K562 (cell line): ENCODE results near the gene C6orf15. TPM values are rescaled to one million over a fixed set of nuclear protein-coding genes. Genes with fewer than 3 reads are reported as not detected.

Experiments used
- BACH1 ChIP-seq: fragments of 200-800 bp; sonication (Bioruptor generic); IDR thresholded peaks from 2 replicates; pipeline ENCODE4 v1.6.1; 2016; ENCODE audit warnings: missing genetic modification characterization, missing compliant biosample characterization
- CREB1 ChIP-seq, 2 experiments: sonication (generic) in 1 of 2; formaldehyde crosslinking in 1 of 2; IDR thresholded peaks; 2 replicates each; pipeline versions ENCODE4 v1.6.1 to v1.8.0; 2012 to 2022; ENCODE audit warnings: inconsistent platforms in 1 of 2, mild to moderate bottlenecking in 1 of 2, missing genetic modification reagents in 1 of 2, moderate library complexity in 1 of 2
- DDX20 ChIP-seq: fragments of 450-650 bp; IDR thresholded peaks from 2 replicates; pipeline ENCODE4 v1.6.1; 2016; ENCODE audit warnings: missing genetic modification characterization, low read depth, mild to moderate bottlenecking, missing compliant biosample characterization, moderate library complexity
- IFI16 ChIP-seq: fragments of 250-450 bp; sonication (Bioruptor Pico); IDR thresholded peaks from 2 replicates; pipeline ENCODE4 v2.1.2; 2022; ENCODE audit warnings: mild to moderate bottlenecking, inconsistent platforms
- KDM2B ChIP-seq: fragments of 250-450 bp; sonication (Bioruptor Pico); IDR thresholded peaks from 2 replicates; pipeline ENCODE4 v1.8.0; 2021; ENCODE audit warnings: mild to moderate bottlenecking, moderate library complexity
- MXD1 ChIP-seq: fragments of 250-450 bp; sonication (Bioruptor Pico); IDR thresholded peaks from 2 replicates; pipeline ENCODE4 v1.8.0; 2021; ENCODE audit warnings: borderline replicate concordance, mild to moderate bottlenecking, moderate library complexity; ENCODE audit not compliant: poor library complexity, severe bottlenecking
- POLR2G ChIP-seq: fragments of 200-400 bp; formaldehyde crosslinking; IDR thresholded peaks from 2 replicates; pipeline ENCODE4 v1.6.1; 2017; ENCODE audit warnings: low read depth, mild to moderate bottlenecking, antibody characterized with exemption, low read length, moderate library complexity
- SIN3B ChIP-seq: fragments of 450-650 bp; IDR thresholded peaks from 2 replicates; pipeline ENCODE4 v1.6.1; 2017; ENCODE audit warnings: low read depth, mild to moderate bottlenecking, moderate library complexity
- polyA plus RNA-seq, 8 experiments: library from polyadenylated mRNA; depleted of rRNA in 4 of 8; stranded (reverse) in 5 of 8; unstranded in 3 of 8; fragments of >200 nt; fragmentation: Nextera tagmentation in 2 of 8; fragmentation: Illumina TruSeq in 1 of 8; extraction: Ambion mirVana in 2 of 8; extraction: Trizol in 1 of 8; gene quantifications; 2 replicates each; pipeline versions ENCODE4 v1.2.1 to v1.2.3, GENCODE V29; 2011 to 2014; ENCODE audit warnings: inconsistent platforms in 1 of 8, missing spikeins in 1 of 8
- total RNA-seq, 7 experiments: library from RNA; depleted of rRNA in 6 of 7; stranded (reverse); fragments of >200 nt in 6 of 7; fragmentation: Illumina TruSeq in 2 of 7; extraction: Trizol in 2 of 7; gene quantifications; 2 replicates each; pipeline versions ENCODE4 v1.2.1 to v1.2.3, GENCODE V29; 2011 to 2021; ENCODE audit warnings: low replicate concordance in 1 of 7
- TF ChIP-seq, protein P1 (sequence below): fragments of 450-650 bp; IDR thresholded peaks from 2 replicates; pipeline ENCODE4 v1.6.1; 2016; ENCODE audit warnings: mild to moderate bottlenecking, moderate library complexity
- TF ChIP-seq, protein P2 (sequence below): fragments of 250-450 bp; sonication (Bioruptor Pico); IDR thresholded peaks from 2 replicates; pipeline ENCODE4 v1.5.0; 2022; ENCODE audit warnings: mild to moderate bottlenecking

Gene C6orf15
- total and polyA plus RNA-seq, 9 of the 15 experiments (the other 6 are each of a cell fraction or from before 2014, with no cell fraction given) = not detected

DNA sequence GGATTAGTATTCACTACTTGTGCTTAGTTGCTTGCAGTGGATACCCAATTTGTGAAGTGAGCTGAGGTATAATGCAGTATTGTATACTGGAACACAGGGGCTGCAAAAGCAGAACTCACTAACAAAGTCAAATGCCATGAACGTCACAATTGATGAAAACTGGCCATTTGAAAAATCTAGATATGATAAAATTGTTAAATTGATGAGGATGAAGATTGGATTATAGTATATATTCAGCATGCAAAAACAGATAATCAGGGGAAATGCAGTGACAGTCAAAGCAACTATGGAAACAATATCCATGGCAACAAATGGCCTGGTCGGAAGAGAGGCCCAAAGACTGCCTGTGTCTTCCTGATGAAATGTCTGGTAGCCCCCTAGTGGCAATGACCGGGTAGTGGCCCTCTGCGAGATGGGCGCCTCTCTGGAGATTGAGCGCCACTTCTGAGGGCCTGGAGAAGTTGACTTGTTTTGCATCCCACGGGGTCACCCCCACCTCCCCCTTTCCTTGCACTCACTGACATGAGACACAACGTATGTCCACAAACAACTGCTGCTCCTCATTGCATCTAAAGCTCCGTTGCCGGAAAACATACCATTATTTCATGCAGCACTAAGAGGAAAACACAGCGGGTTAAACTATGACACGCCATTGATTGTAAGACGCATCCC is 43.6 kb downstream of the C6orf15 start (continued):
- TF ChIP-seq, protein P1, sequence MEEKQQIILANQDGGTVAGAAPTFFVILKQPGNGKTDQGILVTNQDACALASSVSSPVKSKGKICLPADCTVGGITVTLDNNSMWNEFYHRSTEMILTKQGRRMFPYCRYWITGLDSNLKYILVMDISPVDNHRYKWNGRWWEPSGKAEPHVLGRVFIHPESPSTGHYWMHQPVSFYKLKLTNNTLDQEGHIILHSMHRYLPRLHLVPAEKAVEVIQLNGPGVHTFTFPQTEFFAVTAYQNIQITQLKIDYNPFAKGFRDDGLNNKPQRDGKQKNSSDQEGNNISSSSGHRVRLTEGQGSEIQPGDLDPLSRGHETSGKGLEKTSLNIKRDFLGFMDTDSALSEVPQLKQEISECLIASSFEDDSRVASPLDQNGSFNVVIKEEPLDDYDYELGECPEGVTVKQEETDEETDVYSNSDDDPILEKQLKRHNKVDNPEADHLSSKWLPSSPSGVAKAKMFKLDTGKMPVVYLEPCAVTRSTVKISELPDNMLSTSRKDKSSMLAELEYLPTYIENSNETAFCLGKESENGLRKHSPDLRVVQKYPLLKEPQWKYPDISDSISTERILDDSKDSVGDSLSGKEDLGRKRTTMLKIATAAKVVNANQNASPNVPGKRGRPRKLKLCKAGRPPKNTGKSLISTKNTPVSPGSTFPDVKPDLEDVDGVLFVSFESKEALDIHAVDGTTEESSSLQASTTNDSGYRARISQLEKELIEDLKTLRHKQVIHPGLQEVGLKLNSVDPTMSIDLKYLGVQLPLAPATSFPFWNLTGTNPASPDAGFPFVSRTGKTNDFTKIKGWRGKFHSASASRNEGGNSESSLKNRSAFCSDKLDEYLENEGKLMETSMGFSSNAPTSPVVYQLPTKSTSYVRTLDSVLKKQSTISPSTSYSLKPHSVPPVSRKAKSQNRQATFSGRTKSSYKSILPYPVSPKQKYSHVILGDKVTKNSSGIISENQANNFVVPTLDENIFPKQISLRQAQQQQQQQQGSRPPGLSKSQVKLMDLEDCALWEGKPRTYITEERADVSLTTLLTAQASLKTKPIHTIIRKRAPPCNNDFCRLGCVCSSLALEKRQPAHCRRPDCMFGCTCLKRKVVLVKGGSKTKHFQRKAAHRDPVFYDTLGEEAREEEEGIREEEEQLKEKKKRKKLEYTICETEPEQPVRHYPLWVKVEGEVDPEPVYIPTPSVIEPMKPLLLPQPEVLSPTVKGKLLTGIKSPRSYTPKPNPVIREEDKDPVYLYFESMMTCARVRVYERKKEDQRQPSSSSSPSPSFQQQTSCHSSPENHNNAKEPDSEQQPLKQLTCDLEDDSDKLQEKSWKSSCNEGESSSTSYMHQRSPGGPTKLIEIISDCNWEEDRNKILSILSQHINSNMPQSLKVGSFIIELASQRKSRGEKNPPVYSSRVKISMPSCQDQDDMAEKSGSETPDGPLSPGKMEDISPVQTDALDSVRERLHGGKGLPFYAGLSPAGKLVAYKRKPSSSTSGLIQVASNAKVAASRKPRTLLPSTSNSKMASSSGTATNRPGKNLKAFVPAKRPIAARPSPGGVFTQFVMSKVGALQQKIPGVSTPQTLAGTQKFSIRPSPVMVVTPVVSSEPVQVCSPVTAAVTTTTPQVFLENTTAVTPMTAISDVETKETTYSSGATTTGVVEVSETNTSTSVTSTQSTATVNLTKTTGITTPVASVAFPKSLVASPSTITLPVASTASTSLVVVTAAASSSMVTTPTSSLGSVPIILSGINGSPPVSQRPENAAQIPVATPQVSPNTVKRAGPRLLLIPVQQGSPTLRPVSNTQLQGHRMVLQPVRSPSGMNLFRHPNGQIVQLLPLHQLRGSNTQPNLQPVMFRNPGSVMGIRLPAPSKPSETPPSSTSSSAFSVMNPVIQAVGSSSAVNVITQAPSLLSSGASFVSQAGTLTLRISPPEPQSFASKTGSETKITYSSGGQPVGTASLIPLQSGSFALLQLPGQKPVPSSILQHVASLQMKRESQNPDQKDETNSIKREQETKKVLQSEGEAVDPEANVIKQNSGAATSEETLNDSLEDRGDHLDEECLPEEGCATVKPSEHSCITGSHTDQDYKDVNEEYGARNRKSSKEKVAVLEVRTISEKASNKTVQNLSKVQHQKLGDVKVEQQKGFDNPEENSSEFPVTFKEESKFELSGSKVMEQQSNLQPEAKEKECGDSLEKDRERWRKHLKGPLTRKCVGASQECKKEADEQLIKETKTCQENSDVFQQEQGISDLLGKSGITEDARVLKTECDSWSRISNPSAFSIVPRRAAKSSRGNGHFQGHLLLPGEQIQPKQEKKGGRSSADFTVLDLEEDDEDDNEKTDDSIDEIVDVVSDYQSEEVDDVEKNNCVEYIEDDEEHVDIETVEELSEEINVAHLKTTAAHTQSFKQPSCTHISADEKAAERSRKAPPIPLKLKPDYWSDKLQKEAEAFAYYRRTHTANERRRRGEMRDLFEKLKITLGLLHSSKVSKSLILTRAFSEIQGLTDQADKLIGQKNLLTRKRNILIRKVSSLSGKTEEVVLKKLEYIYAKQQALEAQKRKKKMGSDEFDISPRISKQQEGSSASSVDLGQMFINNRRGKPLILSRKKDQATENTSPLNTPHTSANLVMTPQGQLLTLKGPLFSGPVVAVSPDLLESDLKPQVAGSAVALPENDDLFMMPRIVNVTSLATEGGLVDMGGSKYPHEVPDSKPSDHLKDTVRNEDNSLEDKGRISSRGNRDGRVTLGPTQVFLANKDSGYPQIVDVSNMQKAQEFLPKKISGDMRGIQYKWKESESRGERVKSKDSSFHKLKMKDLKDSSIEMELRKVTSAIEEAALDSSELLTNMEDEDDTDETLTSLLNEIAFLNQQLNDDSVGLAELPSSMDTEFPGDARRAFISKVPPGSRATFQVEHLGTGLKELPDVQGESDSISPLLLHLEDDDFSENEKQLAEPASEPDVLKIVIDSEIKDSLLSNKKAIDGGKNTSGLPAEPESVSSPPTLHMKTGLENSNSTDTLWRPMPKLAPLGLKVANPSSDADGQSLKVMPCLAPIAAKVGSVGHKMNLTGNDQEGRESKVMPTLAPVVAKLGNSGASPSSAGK = no peak
- TF ChIP-seq SIN3B (no peak), KDM2B (CRISPR knock-in tag) (no peak), CREB1 (IDR thresholded peaks at IDR 0.05) (no peak), CREB1 (CRISPR knock-in tag; IDR thresholded peaks at IDR 0.05) (peak; percentile 34; the same call in 1 of the 2 replicates), IFI16 (no peak), POLR2G (no peak), MXD1 (CRISPR knock-in tag) (no peak), DDX20 (tag) (no peak), BACH1 (tag) (no peak)
- TF ChIP-seq, protein P2, sequence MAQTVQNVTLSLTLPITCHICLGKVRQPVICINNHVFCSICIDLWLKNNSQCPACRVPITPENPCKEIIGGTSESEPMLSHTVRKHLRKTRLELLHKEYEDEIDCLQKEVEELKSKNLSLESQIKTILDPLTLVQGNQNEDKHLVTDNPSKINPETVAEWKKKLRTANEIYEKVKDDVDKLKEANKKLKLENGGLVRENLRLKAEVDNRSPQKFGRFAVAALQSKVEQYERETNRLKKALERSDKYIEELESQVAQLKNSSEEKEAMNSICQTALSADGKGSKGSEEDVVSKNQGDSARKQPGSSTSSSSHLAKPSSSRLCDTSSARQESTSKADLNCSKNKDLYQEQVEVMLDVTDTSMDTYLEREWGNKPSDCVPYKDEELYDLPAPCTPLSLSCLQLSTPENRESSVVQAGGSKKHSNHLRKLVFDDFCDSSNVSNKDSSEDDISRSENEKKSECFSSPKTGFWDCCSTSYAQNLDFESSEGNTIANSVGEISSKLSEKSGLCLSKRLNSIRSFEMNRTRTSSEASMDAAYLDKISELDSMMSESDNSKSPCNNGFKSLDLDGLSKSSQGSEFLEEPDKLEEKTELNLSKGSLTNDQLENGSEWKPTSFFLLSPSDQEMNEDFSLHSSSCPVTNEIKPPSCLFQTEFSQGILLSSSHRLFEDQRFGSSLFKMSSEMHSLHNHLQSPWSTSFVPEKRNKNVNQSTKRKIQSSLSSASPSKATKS (CRISPR knock-in tag) = no peak
